HG03520 (cell line): ENCODE results near the gene DYNC1I1.
"Not testable (repeated sequence)": the region's sequence is repeated elsewhere in the genome, so short reads cannot be mapped to it uniquely, and the experiment has no call there.

Source experiments
- ATAC-seq: cut with Tn5 transposase; IDR thresholded peaks from one replicate; pipeline ENCODE4 v1.9.1; 2021; ENCODE audit warnings: mild to moderate bottlenecking, moderate library complexity; ENCODE audit not compliant: unreplicated experiment

Gene DYNC1I1

GRCh38 chr7:95905167-95905566 is 132.8 kb downstream of the DYNC1I1 start:
- ATAC-seq = no peak

- no peak for ATAC-seq
Observed at GRCh38 chr7:95906851-95907250, 134.5 kb downstream of the DYNC1I1 start.

GRCh38 chr7:95907337-95907736 is 135.0 kb downstream of the DYNC1I1 start:
- no peak for ATAC-seq

GRCh38 chr7:95908499-95908898 is 136.1 kb downstream of the DYNC1I1 start:
- ATAC-seq = no peak

- no peak for ATAC-seq
Observed at GRCh38 chr7:95910341-95910740, 138.0 kb downstream of the DYNC1I1 start.

GRCh38 chr7:95915731-95916130 is 143.4 kb downstream of the DYNC1I1 start:
- no peak for ATAC-seq

GRCh38 chr7:95916573-95917297 is 144.4 kb downstream of the DYNC1I1 start:
- ATAC-seq = peak; percentile 72

- ATAC-seq = no peak
Observed at GRCh38 chr7:95917634-95918033, 145.3 kb downstream of the DYNC1I1 start.

- ATAC-seq = no peak
Observed at GRCh38 chr7:95919556-95919955, 147.2 kb downstream of the DYNC1I1 start.

GRCh38 chr7:95921543-95921942 is 149.2 kb downstream of the DYNC1I1 start:
- no peak for ATAC-seq

- no peak for ATAC-seq
Observed at GRCh38 chr7:95922191-95922590, 149.8 kb downstream of the DYNC1I1 start.

GRCh38 chr7:95925236-95925635 is 152.9 kb downstream of the DYNC1I1 start:
- ATAC-seq = no peak

- no peak for ATAC-seq
Observed at GRCh38 chr7:95925971-95926370, 153.6 kb downstream of the DYNC1I1 start.

GRCh38 chr7:95927756-95928155 is 155.4 kb downstream of the DYNC1I1 start:
- ATAC-seq = no peak

- no peak for ATAC-seq
Observed at GRCh38 chr7:95929710-95930280, 157.4 kb downstream of the DYNC1I1 start.

- no peak for ATAC-seq
Observed at GRCh38 chr7:95931460-95932232, 159.3 kb downstream of the DYNC1I1 start.

- no peak for ATAC-seq
Observed at GRCh38 chr7:95933618-95934017, 161.3 kb downstream of the DYNC1I1 start.

- not testable (repeated sequence) for ATAC-seq
Observed at GRCh38 chr7:95944867-95945266, 172.5 kb downstream of the DYNC1I1 start.

- ATAC-seq = no peak
Observed at GRCh38 chr7:95950698-95951097, 178.3 kb downstream of the DYNC1I1 start.

- no peak for ATAC-seq
Observed at GRCh38 chr7:95951531-95951930, 179.2 kb downstream of the DYNC1I1 start.

- ATAC-seq = no peak
Observed at GRCh38 chr7:95951997-95952795, 179.8 kb downstream of the DYNC1I1 start.
